Neural cell (in vitro differentiated cells): ENCODE data around the gene ARL5A. TPM values are rescaled to one million over a fixed set of nuclear protein-coding genes. Genes with fewer than 3 reads are reported as not detected.

Experiments
- H2AFZ ChIP-seq: fragments of 200-600, 300-800 bp; sonication (generic), shearing (Covaris generic); 2 replicates; pipeline ENCODE4 v1.6.0; 2014; ENCODE audit warnings: low read depth, mild to moderate bottlenecking, antibody characterized with exemption, low read length, moderate library complexity
- H3F3A ChIP-seq: fragments of 200-600 bp; shearing (Covaris generic); 2 replicates; pipeline ENCODE4 v1.6.1; 2016; ENCODE audit warnings: mild to moderate bottlenecking, moderate library complexity, mixed read lengths, antibody characterized with exemption, low read length; ENCODE audit not compliant: insufficient read depth, poor library complexity, severe bottlenecking
- H3K27ac ChIP-seq: fragments of 200-600, 300-800 bp; sonication (generic), shearing (Covaris generic); 2 replicates; pipeline ENCODE4 v1.5.1; 2014; ENCODE audit warnings: mild to moderate bottlenecking, low read length, moderate library complexity
- H3K27me3 ChIP-seq: fragments of 300-800, 200-600 bp; sonication (generic), shearing (Covaris generic); 2 replicates; pipeline ENCODE4 v1.6.0; 2014; ENCODE audit warnings: mild to moderate bottlenecking, low read depth, low read length, moderate library complexity; ENCODE audit not compliant: insufficient read depth
- H3K36me3 ChIP-seq: fragments of 300-800, 200-600 bp; sonication (generic), shearing (Covaris generic); 2 replicates; pipeline ENCODE4 v1.5.1; 2014; ENCODE audit warnings: mild to moderate bottlenecking, antibody characterized with exemption, low read length, moderate library complexity; ENCODE audit not compliant: insufficient read depth
- H3K4me2 ChIP-seq: fragments of 300-800, 200-600 bp; sonication (generic), shearing (Covaris generic); 2 replicates; pipeline ENCODE4 v1.6.0; 2014; ENCODE audit warnings: mild to moderate bottlenecking, low read length
- H3K4me3 ChIP-seq: fragments of 300-800, 200-600 bp; sonication (generic), shearing (Covaris generic); 2 replicates; pipeline ENCODE4 v1.5.1; 2014; ENCODE audit warnings: mild to moderate bottlenecking, low read length, moderate library complexity
- H3K79me2 ChIP-seq: fragments of 200-600 bp; shearing (Covaris generic); replicated peaks from 2 replicates; pipeline ENCODE4 v1.6.0; 2014; ENCODE audit warnings: mild to moderate bottlenecking, low read length, moderate library complexity; ENCODE audit not compliant: insufficient read depth
- H3K9ac ChIP-seq: fragments of 300-800, 200-600 bp; sonication (generic), shearing (Covaris generic); 2 replicates; pipeline ENCODE4 v1.6.1; 2016; ENCODE audit warnings: mild to moderate bottlenecking, low read length, mixed read lengths
- H3K9me2 ChIP-seq: fragments of 200-600 bp; shearing (Covaris generic); 2 replicates; pipeline ENCODE4 v1.6.1; 2016; ENCODE audit warnings: mild to moderate bottlenecking, low read length, mixed read lengths; ENCODE audit not compliant: insufficient read depth
- H3K9me3 ChIP-seq: fragments of 200-600, 300-800 bp; sonication (generic), shearing (Covaris generic); 2 replicates; pipeline ENCODE4 v1.6.1; 2016; ENCODE audit warnings: mild to moderate bottlenecking, mixed run types, low read length, moderate library complexity, mixed read lengths
- H4K20me1 ChIP-seq: fragments of 200-600 bp; shearing (Covaris generic); 2 replicates; pipeline ENCODE4 v1.6.1; 2016; ENCODE audit warnings: mild to moderate bottlenecking, mixed run types; ENCODE audit not compliant: insufficient read depth
- CTCF ChIP-seq: fragments of 450-650 bp; IDR thresholded peaks from 2 replicates; pipeline ENCODE4 v1.5.1; 2014; ENCODE audit warnings: antibody characterized with exemption, mild to moderate bottlenecking, moderate library complexity; ENCODE audit not compliant: poor library complexity, severe bottlenecking
- EP300 ChIP-seq: fragments of 450-650 bp; conservative IDR thresholded peaks from 2 replicates; pipeline ENCODE4 v1.6.1; 2014; ENCODE audit warnings: antibody characterized with exemption, mild to moderate bottlenecking, moderate library complexity; ENCODE audit not compliant: poor library complexity, severe bottlenecking
- EZH2 ChIP-seq: fragments of 200-600, 300-800 bp; shearing (Covaris generic), sonication (generic); IDR thresholded peaks from 2 replicates; pipeline ENCODE4 v1.6.1; 2014; ENCODE audit warnings: antibody characterized with exemption, low read length, borderline replicate concordance, mild to moderate bottlenecking; ENCODE audit not compliant: insufficient read depth, poor library complexity, severe bottlenecking
- MXI1 ChIP-seq: fragments of 450-650 bp; conservative IDR thresholded peaks from 2 replicates; pipeline ENCODE4 v1.6.1; 2014; ENCODE audit warnings: antibody characterized with exemption, mild to moderate bottlenecking; ENCODE audit not compliant: poor library complexity, severe bottlenecking
- POLR2AphosphoS5 ChIP-seq: IDR thresholded peaks from 2 replicates; pipeline ENCODE4 v1.6.1; 2012
- RAD21 ChIP-seq: fragments of 450-650 bp; conservative IDR thresholded peaks from 2 replicates; pipeline ENCODE4 v1.6.1; 2014; ENCODE audit warnings: antibody characterized with exemption, mild to moderate bottlenecking, moderate library complexity
- REST ChIP-seq: IDR thresholded peaks from 2 replicates; pipeline ENCODE4 v1.6.1; 2012; ENCODE audit warnings: borderline replicate concordance
- SMC3 ChIP-seq: fragments of 450-650 bp; conservative IDR thresholded peaks from 2 replicates; pipeline ENCODE4 v1.6.1; 2014; ENCODE audit warnings: antibody characterized with exemption, mild to moderate bottlenecking, moderate library complexity; ENCODE audit not compliant: poor library complexity
- TAF1 ChIP-seq: IDR thresholded peaks from 2 replicates; pipeline ENCODE4 v1.6.1; 2012; ENCODE audit warnings: low read depth
- polyA plus RNA-seq: library from polyadenylated mRNA; depleted of rRNA; stranded (reverse); fragments of >200 nt; gene quantifications from 2 replicates; pipeline ENCODE4 v1.2.3, GENCODE V29; 2014

ARL5A gene
- polyA plus RNA-seq, 1 donor from 2014 or later, result 48.5 TPM

- H3F3A ChIP-seq, result no peaks in the 10 kb centered on the region
- peaks cover 8% of the 10 kb centered on the region for H3K36me3 ChIP-seq
- no peaks in the 10 kb centered on the region for H4K20me1 ChIP-seq
- no peak overlapping the region for H3K27ac ChIP-seq
- no peak for TF ChIP-seq POLR2AphosphoS5
- no peak for TF ChIP-seq CTCF
- TF ChIP-seq EP300, result no peak
- TF ChIP-seq MXI1, result no peak
- no peak for TF ChIP-seq EZH2
- TF ChIP-seq RAD21, result no peak
- TF ChIP-seq REST, result no peak
- TF ChIP-seq TAF1, result no peak
- TF ChIP-seq SMC3, result no peak
- no peaks in the 10 kb centered on the region for H3K27me3 ChIP-seq
- H3K9me3 ChIP-seq, result no peaks in the 10 kb centered on the region
- no peak overlapping the region for H2AFZ ChIP-seq
- H3K79me2 ChIP-seq, result no peaks in the 10 kb centered on the region
- H3K9me2 ChIP-seq, result no peaks in the 10 kb centered on the region
- H3K9ac ChIP-seq, result no peak overlapping the region
- H3K4me3 ChIP-seq, result no peak overlapping the region
- no peak overlapping the region for H3K4me2 ChIP-seq
Observed at GRCh38 chr2:151810489-151810888, 17.7 kb downstream of the ARL5A start.

- H3K9me3 ChIP-seq, result no peaks in the 10 kb centered on the region
- no peak overlapping the region for H3K27ac ChIP-seq
- H3K4me2 ChIP-seq, result no peak overlapping the region
- H2AFZ ChIP-seq, result no peak overlapping the region
- H4K20me1 ChIP-seq, result no peaks in the 10 kb centered on the region
- H3K9me2 ChIP-seq, result no peaks in the 10 kb centered on the region
- no peak overlapping the region for H3K4me3 ChIP-seq
- no peaks in the 10 kb centered on the region for H3K79me2 ChIP-seq
- H3K36me3 ChIP-seq, result peaks cover 8% of the 10 kb centered on the region
- no peak overlapping the region for H3K9ac ChIP-seq
- H3K27me3 ChIP-seq, result no peaks in the 10 kb centered on the region
- TF ChIP-seq TAF1 (no peak), REST (no peak), POLR2AphosphoS5 (no peak), SMC3 (no peak), RAD21 (no peak), MXI1 (no peak), CTCF (no peak), EP300 (no peak), EZH2 (no peak)
- no peaks in the 10 kb centered on the region for H3F3A ChIP-seq
Observed at GRCh38 chr2:151809073-151809383, 19.2 kb downstream of the ARL5A start.
